ENCODE results near the gene RPSA.
A peak's percentile ranks its signal among the peaks of the same experiment; 100 is the strongest.

Gene RPSA

DNA sequence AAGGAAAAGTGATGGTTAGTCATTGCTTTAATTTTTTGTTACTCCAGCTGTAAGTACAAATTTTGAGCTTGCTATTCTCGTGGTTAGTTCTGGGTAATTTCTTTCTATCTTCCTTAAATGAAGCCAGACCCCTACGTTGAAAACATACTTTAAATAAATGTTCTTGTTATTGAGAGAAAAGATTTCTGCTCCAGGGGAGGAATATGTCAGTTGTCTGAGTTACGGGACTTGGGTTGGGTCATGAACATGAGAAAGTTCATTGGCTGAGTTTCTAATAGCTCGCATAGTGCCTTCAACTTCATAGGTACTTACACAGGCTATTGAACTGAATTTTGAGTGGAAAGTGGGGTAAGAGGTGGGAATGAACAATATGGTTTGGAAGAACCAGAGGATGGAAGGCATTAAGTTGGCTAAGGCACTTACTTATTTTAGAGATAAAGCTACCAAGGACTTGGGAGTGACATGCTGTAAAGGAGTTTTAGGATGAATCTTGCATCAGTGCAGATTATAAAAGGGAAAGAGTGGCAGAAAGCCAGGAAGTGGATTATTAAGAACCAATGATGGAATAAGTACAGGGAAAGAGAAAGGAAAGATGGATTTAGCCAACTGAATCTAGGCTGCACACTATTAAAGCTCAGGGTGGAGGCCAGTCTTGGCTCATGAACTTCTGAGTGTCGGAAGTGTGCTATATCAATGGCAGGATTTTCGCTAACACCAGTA, 1.4 kb downstream of the RPSA start:
- DNase-seq = no peak
- no peak overlapping the region for H4K5ac ChIP-seq (ENCODE audit: low read length)
- WGBS (ENCODE audit: extremely low coverage, insufficient coverage, low lambda C conversion rate) = no CpG with 5 or more reads among the region's 6 CpGs
- H2AK5ac ChIP-seq (ENCODE audit: low read length) = no peak overlapping the region
- H3K79me2 ChIP-seq (ENCODE audit: control insufficient read depth, insufficient read depth, low read length) = peaks cover 34% of the 10 kb centered on the region
- peaks cover 14% of the 10 kb centered on the region for H3K79me1 ChIP-seq (ENCODE audit: low read length)
- no peak overlapping the region for H2BK120ac ChIP-seq (ENCODE audit: low read depth, low read length)
- no peaks in the 10 kb centered on the region for H3K27me3 ChIP-seq (ENCODE audit: insufficient read depth, low read length, poor library complexity)
- H3K23ac ChIP-seq (ENCODE audit: low read length) = peak overlapping the region; percentile 37
- H3K4me1 ChIP-seq (ENCODE audit: control insufficient read depth, low read depth, low read length) = peaks cover 7% of the 10 kb centered on the region
- no peak overlapping the region for H2BK15ac ChIP-seq (replicated peaks; ENCODE audit: low read depth)
- H3K18ac ChIP-seq (ENCODE audit: low read length) = no peak overlapping the region
- H3K9ac ChIP-seq (ENCODE audit: low read length) = peak overlapping the region; percentile 100
- no peak overlapping the region for H4K8ac ChIP-seq (ENCODE audit: low read depth, low read length)
- peak overlapping the region; percentile 97 for H3K4me2 ChIP-seq (ENCODE audit: low read length)
- no peak overlapping the region for H3K4ac ChIP-seq (ENCODE audit: low read depth, low read length)
- peak overlapping the region; percentile 22 for H3K27ac ChIP-seq (ENCODE audit: low read depth, low read length)
- H3K4me3 ChIP-seq (ENCODE audit: low read length) = peak overlapping the region; percentile 94
- no peak overlapping the region for H2BK5ac ChIP-seq (ENCODE audit: low read length)
- peak overlapping the region; percentile 96 for H3K56ac ChIP-seq (ENCODE audit: low read length)
- H3K36me3 ChIP-seq (ENCODE audit: control insufficient read depth, insufficient read depth, low read length) = peaks cover 25% of the 10 kb centered on the region

DNA sequence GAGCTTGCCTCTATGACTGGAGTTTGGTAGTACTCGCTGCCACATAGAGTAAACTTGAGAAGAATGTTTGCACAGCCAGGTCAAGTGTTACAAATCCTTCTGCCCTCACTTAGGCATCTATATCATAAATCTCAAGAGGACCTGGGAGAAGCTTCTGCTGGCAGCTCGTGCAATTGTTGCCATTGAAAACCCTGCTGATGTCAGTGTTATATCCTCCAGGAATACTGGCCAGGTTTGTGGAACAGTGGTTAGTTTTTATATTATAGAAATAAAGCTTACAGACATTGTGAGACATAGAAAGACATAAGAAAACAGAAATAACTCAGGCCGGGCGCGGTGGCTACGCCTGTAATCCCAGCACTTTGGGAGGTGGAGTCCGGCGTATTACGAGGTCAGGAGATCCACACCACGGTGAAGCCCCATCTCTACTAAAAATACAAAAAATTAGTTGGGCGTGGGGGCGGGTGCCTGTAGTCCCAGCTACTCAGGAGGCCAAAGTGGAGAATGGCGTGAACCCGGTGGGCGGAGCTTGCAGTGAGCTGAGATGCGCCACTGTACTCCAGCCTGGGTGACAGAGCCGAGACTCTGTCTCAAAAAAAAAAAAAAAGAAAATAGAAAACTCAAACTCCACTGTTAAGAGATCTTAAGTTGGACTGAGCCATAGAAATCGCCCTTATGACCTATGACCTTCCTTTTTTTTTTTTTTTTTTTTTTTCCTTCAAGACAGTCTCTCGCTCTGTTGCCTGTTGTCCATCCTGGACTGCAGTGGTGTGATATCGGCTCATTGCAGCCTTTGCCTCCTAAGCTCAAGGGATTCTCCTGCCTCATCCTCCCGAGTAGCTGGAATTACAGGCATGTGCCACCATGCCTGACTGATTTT, 2.2 kb downstream of the RPSA start:
- no peak for DNase-seq
- Histone ChIP-seq H2BK5ac (ENCODE audit: low read length) (no peak overlapping the region), H4K5ac (ENCODE audit: low read length) (no peak overlapping the region), H3K23ac (ENCODE audit: low read length) (no peak overlapping the region), H3K27me3 (ENCODE audit: insufficient read depth, low read length, poor library complexity) (no peaks in the 10 kb centered on the region), H3K79me2 (ENCODE audit: control insufficient read depth, insufficient read depth, low read length) (peaks cover 34% of the 10 kb centered on the region), H2BK120ac (ENCODE audit: low read depth, low read length) (no peak overlapping the region), H2BK15ac (replicated peaks; ENCODE audit: low read depth) (no peak overlapping the region), H4K8ac (ENCODE audit: low read depth, low read length) (no peak overlapping the region), H3K9ac (ENCODE audit: low read length) (peak overlapping the region; percentile 100), H3K4ac (ENCODE audit: low read depth, low read length) (no peak overlapping the region), H3K79me1 (ENCODE audit: low read length) (peaks cover 14% of the 10 kb centered on the region), H3K36me3 (ENCODE audit: control insufficient read depth, insufficient read depth, low read length) (peaks cover 30% of the 10 kb centered on the region), H3K4me1 (ENCODE audit: control insufficient read depth, low read depth, low read length) (peaks cover 7% of the 10 kb centered on the region), H3K4me2 (ENCODE audit: low read length) (peak overlapping the region; percentile 97), H3K27ac (ENCODE audit: low read depth, low read length) (no peak overlapping the region), H2AK5ac (ENCODE audit: low read length) (no peak overlapping the region), H3K4me3 (ENCODE audit: low read length) (peak overlapping the region; percentile 94), H3K56ac (ENCODE audit: low read length) (peak overlapping the region; percentile 96), H3K18ac (ENCODE audit: low read length) (no peak overlapping the region)
- WGBS (ENCODE audit: extremely low coverage, insufficient coverage, low lambda C conversion rate) = no CpG with 5 or more reads among the region's 21 CpGs

GRCh38 chr3:39409514-39410136, 3.1 kb downstream of the RPSA start:
- no peak overlapping the region for H4K5ac ChIP-seq (ENCODE audit: low read length)

DNA sequence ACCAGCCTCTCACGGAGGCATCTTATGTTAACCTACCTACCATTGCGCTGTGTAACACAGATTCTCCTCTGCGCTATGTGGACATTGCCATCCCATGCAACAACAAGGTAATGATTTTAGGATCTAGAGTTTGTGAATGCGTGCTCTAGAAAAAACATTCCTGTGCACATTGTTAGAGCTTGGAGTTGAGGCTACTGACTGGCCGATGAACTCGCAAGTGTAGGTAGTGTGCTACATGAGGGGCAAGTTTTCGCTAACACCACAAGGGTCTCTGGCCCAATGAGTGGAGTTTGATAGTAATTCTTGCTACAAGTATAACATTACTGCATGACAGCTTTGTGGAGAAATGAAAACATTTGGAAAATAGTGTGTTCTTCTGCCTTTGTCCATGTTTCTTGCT, 4.4 kb downstream of the RPSA start:
- Histone ChIP-seq H3K79me2 (ENCODE audit: control insufficient read depth, insufficient read depth, low read length) (peaks cover 34% of the 10 kb centered on the region), H3K4me2 (ENCODE audit: low read length) (no peak overlapping the region), H2BK15ac (replicated peaks; ENCODE audit: low read depth) (no peak overlapping the region), H2BK5ac (ENCODE audit: low read length) (no peak overlapping the region), H3K36me3 (ENCODE audit: control insufficient read depth, insufficient read depth, low read length) (peaks cover 31% of the 10 kb centered on the region), H3K9ac (ENCODE audit: low read length) (peak overlapping the region; percentile 25), H2AK5ac (ENCODE audit: low read length) (no peak overlapping the region), H3K4me1 (ENCODE audit: control insufficient read depth, low read depth, low read length) (peaks cover 5% of the 10 kb centered on the region), H3K56ac (ENCODE audit: low read length) (no peak overlapping the region), H3K4ac (ENCODE audit: low read depth, low read length) (no peak overlapping the region), H3K4me3 (ENCODE audit: low read length) (no peak overlapping the region), H3K79me1 (ENCODE audit: low read length) (peaks cover 14% of the 10 kb centered on the region), H4K5ac (ENCODE audit: low read length) (no peak overlapping the region), H2BK120ac (ENCODE audit: low read depth, low read length) (no peak overlapping the region), H3K27ac (ENCODE audit: low read depth, low read length) (no peak overlapping the region), H3K27me3 (ENCODE audit: insufficient read depth, low read length, poor library complexity) (no peaks in the 10 kb centered on the region), H3K18ac (ENCODE audit: low read length) (no peak overlapping the region), H4K8ac (ENCODE audit: low read depth, low read length) (no peak overlapping the region), H3K23ac (ENCODE audit: low read length) (no peak overlapping the region)
- no CpG with 5 or more reads among the region's 7 CpGs for WGBS (ENCODE audit: extremely low coverage, insufficient coverage, low lambda C conversion rate)
- DNase-seq = no peak

More at GRCh38 chr3:39409514-39410136, 3.1 kb downstream of the RPSA start:
- H2BK120ac ChIP-seq (ENCODE audit: low read depth, low read length) = no peak overlapping the region
- H3K4ac ChIP-seq (ENCODE audit: low read depth, low read length) = no peak overlapping the region
- H3K4me2 ChIP-seq (ENCODE audit: low read length) = no peak overlapping the region
- H3K23ac ChIP-seq (ENCODE audit: low read length) = peak overlapping the region; percentile 51
- H3K4me1 ChIP-seq (ENCODE audit: control insufficient read depth, low read depth, low read length) = peaks cover 7% of the 10 kb centered on the region
- no peak for DNase-seq
- H3K36me3 ChIP-seq (ENCODE audit: control insufficient read depth, insufficient read depth, low read length) = peaks cover 31% of the 10 kb centered on the region
- no peak overlapping the region for H3K18ac ChIP-seq (ENCODE audit: low read length)
- peak overlapping the region; percentile 70 for H3K9ac ChIP-seq (ENCODE audit: low read length)
- no peak overlapping the region for H2BK5ac ChIP-seq (ENCODE audit: low read length)
- H3K79me2 ChIP-seq (ENCODE audit: control insufficient read depth, insufficient read depth, low read length) = peaks cover 34% of the 10 kb centered on the region
- H3K56ac ChIP-seq (ENCODE audit: low read length) = peak overlapping the region; percentile 74
- no peak overlapping the region for H4K8ac ChIP-seq (ENCODE audit: low read depth, low read length)
- no peaks in the 10 kb centered on the region for H3K27me3 ChIP-seq (ENCODE audit: insufficient read depth, low read length, poor library complexity)
- WGBS (ENCODE audit: extremely low coverage, insufficient coverage, low lambda C conversion rate) = no CpG with 5 or more reads among the region's 7 CpGs
- H2BK15ac ChIP-seq (replicated peaks; ENCODE audit: low read depth) = no peak overlapping the region
- H3K4me3 ChIP-seq (ENCODE audit: low read length) = no peak overlapping the region
- peaks cover 14% of the 10 kb centered on the region for H3K79me1 ChIP-seq (ENCODE audit: low read length)
- no peak overlapping the region for H3K27ac ChIP-seq (ENCODE audit: low read depth, low read length)
- no peak overlapping the region for H2AK5ac ChIP-seq (ENCODE audit: low read length)

- Histone ChIP-seq H3K79me1 (ENCODE audit: low read length) (peaks cover 12% of the 10 kb centered on the region), H3K36me3 (ENCODE audit: control insufficient read depth, insufficient read depth, low read length) (peaks cover 29% of the 10 kb centered on the region), H4K8ac (ENCODE audit: low read depth, low read length) (no peak overlapping the region), H3K23ac (ENCODE audit: low read length) (no peak overlapping the region), H3K4me1 (ENCODE audit: control insufficient read depth, low read depth, low read length) (peaks cover 5% of the 10 kb centered on the region), H3K27me3 (ENCODE audit: insufficient read depth, low read length, poor library complexity) (no peaks in the 10 kb centered on the region), H3K18ac (ENCODE audit: low read length) (no peak overlapping the region), H3K4me2 (ENCODE audit: low read length) (no peak overlapping the region), H3K4me3 (ENCODE audit: low read length) (no peak overlapping the region), H3K27ac (ENCODE audit: low read depth, low read length) (no peak overlapping the region), H2BK15ac (replicated peaks; ENCODE audit: low read depth) (no peak overlapping the region), H2BK120ac (ENCODE audit: low read depth, low read length) (no peak overlapping the region), H2BK5ac (ENCODE audit: low read length) (no peak overlapping the region), H3K9ac (ENCODE audit: low read length) (no peak overlapping the region), H3K56ac (ENCODE audit: low read length) (no peak overlapping the region), H2AK5ac (ENCODE audit: low read length) (no peak overlapping the region), H4K5ac (ENCODE audit: low read length) (no peak overlapping the region), H3K4ac (ENCODE audit: low read depth, low read length) (no peak overlapping the region), H3K79me2 (ENCODE audit: control insufficient read depth, insufficient read depth, low read length) (peaks cover 22% of the 10 kb centered on the region)
- DNase-seq = no peak
- no CpG with 5 or more reads among the region's 9 CpGs for WGBS (ENCODE audit: extremely low coverage, insufficient coverage, low lambda C conversion rate)
These were observed 6.2 kb downstream of the RPSA start for GRCh38 chr3:39412668-39413260.
